GM18505 (cell line): Measurements from ENCODE around the gene SHISA4.
"Not testable (repeated sequence)": the region's sequence is repeated elsewhere in the genome, so short reads cannot be mapped to it uniquely, and the experiment has no call there.

Experiments
- ATAC-seq: cut with Tn5 transposase; IDR thresholded peaks from one replicate; pipeline ENCODE4 v1.9.1; 2021; ENCODE audit not compliant: unreplicated experiment
- POLR2A ChIP-seq: IDR thresholded peaks from 4 replicates; pipeline ENCODE4 v1.6.1; 2011; ENCODE audit warnings: borderline replicate concordance; ENCODE audit not compliant: insufficient read depth, insufficient read length; ENCODE audit errors: extremely low read depth

Gene SHISA4

GRCh38 chr1:201898240-201898894 lies 9.7 kb downstream of the SHISA4 start:
- TF ChIP-seq POLR2A = no peak
- ATAC-seq = no peak

DNA sequence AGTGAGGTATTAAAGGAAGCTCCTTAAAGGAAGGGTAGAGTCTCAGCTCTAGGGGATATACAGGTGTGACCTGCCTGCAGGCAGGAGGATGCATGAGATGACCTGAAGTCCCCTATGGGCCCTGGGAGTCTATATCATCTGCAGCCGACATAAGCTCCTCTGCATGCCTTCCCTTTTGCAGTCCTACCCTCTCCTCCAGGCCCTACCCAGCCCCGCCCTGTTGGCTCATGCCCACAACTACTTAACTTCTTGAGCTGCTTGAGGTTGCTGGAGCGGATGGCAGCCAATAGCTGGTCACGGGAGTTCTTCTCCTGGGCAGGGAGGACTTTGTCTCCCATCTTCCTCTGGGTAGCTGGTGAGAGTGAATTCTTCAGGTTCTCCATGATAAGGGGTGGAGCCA lies 10.3 kb downstream of the SHISA4 start:
- ATAC-seq = no peak
- TF ChIP-seq POLR2A = no peak

GRCh38 chr1:201899683-201900429 lies 11.2 kb downstream of the SHISA4 start:
- ATAC-seq = no peak
- no peak for TF ChIP-seq POLR2A

- TF ChIP-seq POLR2A = no peak
- no peak for ATAC-seq
Measured at GRCh38 chr1:201900476-201900875, 11.8 kb downstream of the SHISA4 start.

- not testable (repeated sequence) for ATAC-seq
Measured at GRCh38 chr1:201901036-201901435, 12.3 kb downstream of the SHISA4 start.

- no peak for ATAC-seq
- TF ChIP-seq POLR2A = no peak
Measured at GRCh38 chr1:201902198-201902597, 13.5 kb downstream of the SHISA4 start.

DNA sequence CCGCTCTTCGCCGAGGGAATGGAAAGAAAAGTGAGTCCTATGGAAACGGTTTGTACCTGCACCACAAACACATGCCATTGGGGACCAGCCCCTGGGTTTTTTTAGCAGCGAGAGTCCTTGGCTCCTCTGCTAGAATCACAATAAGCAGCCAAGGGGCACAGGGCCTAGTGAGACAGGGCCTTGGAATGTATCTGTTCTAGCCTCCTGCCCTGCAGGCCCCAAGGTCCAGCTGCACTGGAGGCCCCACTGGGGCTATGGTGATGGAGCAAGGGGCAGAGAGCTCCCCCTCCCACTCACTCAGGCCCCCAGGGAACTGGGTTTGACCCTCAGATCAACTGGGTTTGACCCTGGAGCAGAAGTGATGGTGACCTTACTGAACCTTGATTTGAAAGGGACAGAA lies 14.4 kb downstream of the SHISA4 start:
- no peak for ATAC-seq
- TF ChIP-seq POLR2A = no peak

DNA sequence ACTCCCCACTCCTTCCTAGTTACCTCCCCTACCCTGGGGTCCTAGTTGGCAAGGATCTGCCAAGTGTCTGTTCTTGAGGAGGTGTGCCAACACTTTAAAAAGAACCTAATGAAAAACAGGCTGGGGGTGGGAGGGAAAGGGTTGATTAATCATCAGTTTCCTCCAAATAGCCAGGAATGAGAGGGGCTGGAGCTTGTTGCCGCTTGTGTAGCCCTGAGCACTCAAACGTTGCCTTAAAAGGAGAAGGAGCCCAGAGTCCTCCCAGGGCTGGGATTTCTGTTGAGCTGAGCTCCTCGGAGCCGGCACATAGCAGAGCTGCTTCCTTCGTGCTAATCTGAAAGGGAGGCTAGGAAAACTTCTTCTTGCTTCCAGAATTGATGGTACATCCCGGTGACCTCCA lies 15.9 kb downstream of the SHISA4 start:
- no peak for TF ChIP-seq POLR2A
- ATAC-seq = no peak

DNA sequence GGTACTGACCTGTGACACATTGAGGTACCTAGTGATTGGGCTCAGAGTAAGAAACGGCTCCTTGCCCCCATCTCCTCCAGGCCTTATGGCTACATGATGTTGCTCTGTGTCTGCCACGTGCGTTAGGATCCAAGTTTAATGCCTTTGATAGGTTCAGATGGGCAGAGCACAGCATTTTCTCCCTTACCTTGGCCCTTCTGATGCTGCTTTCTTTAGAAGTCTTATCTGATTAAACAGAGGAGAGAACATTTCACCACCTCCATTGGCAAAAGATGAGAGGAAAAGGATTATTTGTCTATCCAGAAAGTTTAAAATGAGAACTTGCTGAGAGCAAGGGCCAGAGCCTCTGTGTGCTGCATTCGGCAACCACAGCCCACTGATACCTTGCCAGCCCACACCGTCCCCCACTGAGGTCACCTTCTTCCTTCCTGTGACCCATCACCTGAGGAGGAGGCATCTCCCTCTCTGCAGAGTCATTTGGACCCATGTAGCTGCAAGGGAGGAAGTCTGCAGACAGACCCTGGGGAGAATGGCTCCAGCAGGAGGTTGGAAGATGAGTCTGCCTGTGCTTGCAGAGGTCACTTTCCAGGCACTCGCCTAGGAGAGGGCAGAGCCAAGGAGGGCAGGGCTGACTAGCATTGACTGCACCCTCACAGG lies 16.7 kb downstream of the SHISA4 start:
- TF ChIP-seq POLR2A = no peak
- ATAC-seq = no peak

GRCh38 chr1:201906336-201906735 lies 17.6 kb downstream of the SHISA4 start:
- no peak for ATAC-seq
- TF ChIP-seq POLR2A = no peak

- TF ChIP-seq POLR2A = no peak
- ATAC-seq = no peak
Measured at GRCh38 chr1:201907621-201908020, 18.9 kb downstream of the SHISA4 start.

GRCh38 chr1:201911826-201912571 lies 23.3 kb downstream of the SHISA4 start:
- TF ChIP-seq POLR2A = no peak
- ATAC-seq = no peak

DNA sequence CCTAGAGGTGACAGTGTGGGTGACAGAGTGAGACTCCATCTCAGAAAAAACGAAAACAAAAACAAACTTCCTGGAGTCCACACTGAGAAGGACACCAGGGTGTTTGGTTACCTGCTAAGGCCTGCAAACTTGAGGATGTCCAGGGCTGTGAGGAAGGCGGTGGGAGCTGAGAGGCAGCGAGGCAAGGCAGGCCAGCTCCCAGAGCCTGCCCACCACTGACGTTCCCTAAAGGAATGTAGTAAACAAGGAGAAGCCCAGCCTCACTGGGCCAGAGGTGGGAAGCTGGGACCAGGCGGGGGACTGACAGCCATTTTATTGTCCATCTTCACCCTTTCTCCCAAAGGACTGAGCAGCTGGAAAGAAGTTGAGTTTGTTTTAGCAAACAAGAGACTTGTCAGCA lies 24.1 kb downstream of the SHISA4 start:
- TF ChIP-seq POLR2A = no peak
- no peak for ATAC-seq
